ENCODE measurements around the gene TSPAN9. TPM values are rescaled to one million over a fixed set of nuclear protein-coding genes. Genes with fewer than 3 reads are reported as not detected.

Gene TSPAN9
- polyA plus RNA-seq, 2 of the 4 experiments (the other 2 are of a cell fraction) = 12.4 to 16.1 TPM

DNA sequence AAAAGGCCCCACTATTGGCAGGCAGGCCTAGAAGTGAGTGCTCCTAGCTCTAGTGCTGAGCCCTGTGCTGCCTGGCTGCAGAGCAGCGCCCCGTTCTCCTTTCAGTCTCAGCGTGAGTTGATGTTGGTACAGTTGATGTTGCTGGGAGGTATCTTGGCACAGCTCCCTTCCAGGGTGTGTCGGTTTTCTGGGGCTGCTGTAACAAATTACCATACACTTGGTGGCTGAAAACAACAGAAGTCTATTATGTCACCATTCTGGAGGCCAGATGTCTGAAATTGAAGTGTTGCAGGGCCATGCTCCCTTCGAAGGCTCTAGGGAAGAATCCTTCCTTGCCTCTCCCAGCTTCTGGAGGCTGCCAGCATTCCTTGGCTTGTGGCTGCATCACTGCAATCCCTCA is 151.4 kb downstream of the TSPAN9 start:
- Histone ChIP-seq H3K9me3 (no peaks in the 10 kb centered on the region), H3K27ac (no peak overlapping the region), H3K4me1 (no peaks in the 10 kb centered on the region), H3K4me2 (no peak overlapping the region), H3K4me3 (no peak overlapping the region)
- no peak for FAIRE-seq
- no peak for DNase-seq (ENCODE audit: low read depth in 1 of 2, low spot score in 1 of 2)
- 83% methylated on average over 5 of the region's 5 CpGs for WGBS (ENCODE audit: missing lambda C conversion rate)
- TF ChIP-seq KDM5A (IDR thresholded peaks at IDR 0.05) = no peak
- no peak for TF ChIP-seq FOXS1 (CRISPR knock-in tag; IDR thresholded peaks at IDR 0.05)
- TF ChIP-seq HES2 (IDR thresholded peaks at IDR 0.05) = no peak
- no peak for TF ChIP-seq NR3C1 (IDR thresholded peaks at IDR 0.05)
- no peak for TF ChIP-seq POLR2A (IDR thresholded peaks at IDR 0.05; ENCODE audit: low read length)
- no peak for TF ChIP-seq ZC3H11A (IDR thresholded peaks at IDR 0.05)
- no peak for TF ChIP-seq TFCP2L1 (CRISPR knock-in tag; IDR thresholded peaks at IDR 0.05)
- no peak for TF ChIP-seq HOXB5 (CRISPR knock-in tag; IDR thresholded peaks at IDR 0.05)
- no peak for TF ChIP-seq MAZ (IDR thresholded peaks at IDR 0.05; ENCODE audit: borderline replicate concordance, low read depth, low read length)
- no peak for TF ChIP-seq ELK1 (IDR thresholded peaks at IDR 0.05; ENCODE audit: low read depth, low read length)
- TF ChIP-seq PHF8 (IDR thresholded peaks at IDR 0.05; ENCODE audit: borderline replicate concordance, low read depth) = no peak
- TF ChIP-seq MAFK (IDR thresholded peaks at IDR 0.05; ENCODE audit: partially characterized antibody) = no peak
- TF ChIP-seq ZSCAN20 (CRISPR knock-in tag; IDR thresholded peaks at IDR 0.05) = no peak
- TF ChIP-seq, protein P1, sequence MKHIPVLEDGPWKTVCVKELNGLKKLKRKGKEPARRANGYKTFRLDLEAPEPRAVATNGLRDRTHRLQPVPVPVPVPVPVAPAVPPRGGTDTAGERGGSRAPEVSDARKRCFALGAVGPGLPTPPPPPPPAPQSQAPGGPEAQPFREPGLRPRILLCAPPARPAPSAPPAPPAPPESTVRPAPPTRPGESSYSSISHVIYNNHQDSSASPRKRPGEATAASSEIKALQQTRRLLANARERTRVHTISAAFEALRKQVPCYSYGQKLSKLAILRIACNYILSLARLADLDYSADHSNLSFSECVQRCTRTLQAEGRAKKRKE (CRISPR knock-in tag; IDR thresholded peaks at IDR 0.05; ENCODE audit: low read depth) = no peak
- TF ChIP-seq HDAC2 (IDR thresholded peaks at IDR 0.05) = no peak
- ChIA-PET CTCF (interaction anchor here (1.0 to 2.4 kb wide), 7 partner anchors 14 to 93 kb away, joined by 3 to 10 read pairs (median 4); no protein-coding TSS in a partner anchor), POLR2A (no interaction called here)
- ATAC-seq = no peak

DNA sequence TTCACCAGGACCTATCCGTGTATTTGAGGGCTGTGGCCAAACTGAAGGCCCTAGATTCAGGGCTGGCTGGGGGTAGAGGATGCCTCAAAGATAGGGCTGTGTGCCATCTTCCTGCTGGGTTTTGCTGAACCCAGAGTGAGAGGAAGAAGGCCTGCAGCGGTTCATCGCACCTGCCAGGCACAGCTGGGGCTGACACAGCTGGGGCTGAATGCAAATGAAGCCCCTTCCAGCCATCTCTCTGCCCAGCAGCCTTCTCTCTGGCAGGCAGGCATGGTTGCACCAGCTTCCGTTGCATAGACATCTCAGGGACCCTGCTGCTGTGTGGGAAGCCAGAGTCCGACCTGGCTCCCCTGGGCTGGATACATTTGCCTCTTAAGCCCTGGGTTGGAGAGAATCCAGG is 152.4 kb downstream of the TSPAN9 start:
- no peak overlapping the region for H3K4me3 ChIP-seq
- no peak overlapping the region for H3K27ac ChIP-seq
- H3K9me3 ChIP-seq = no peaks in the 10 kb centered on the region
- ATAC-seq (no peak), DNase-seq (ENCODE audit: low read depth in 1 of 2, low spot score in 1 of 2) (no peak), FAIRE-seq (no peak)
- no peak overlapping the region for H3K4me2 ChIP-seq
- ChIA-PET POLR2A (no interaction called here), CTCF (interaction anchor here (1.0 to 2.4 kb wide), 6 partner anchors 12 to 94 kb away, joined by 3 to 10 read pairs (median 4); no protein-coding TSS in a partner anchor)
- H3K4me1 ChIP-seq = no peaks in the 10 kb centered on the region
- WGBS (ENCODE audit: missing lambda C conversion rate) = 66% methylated on average over 5 of the region's 5 CpGs
- TF ChIP-seq, protein P2, sequence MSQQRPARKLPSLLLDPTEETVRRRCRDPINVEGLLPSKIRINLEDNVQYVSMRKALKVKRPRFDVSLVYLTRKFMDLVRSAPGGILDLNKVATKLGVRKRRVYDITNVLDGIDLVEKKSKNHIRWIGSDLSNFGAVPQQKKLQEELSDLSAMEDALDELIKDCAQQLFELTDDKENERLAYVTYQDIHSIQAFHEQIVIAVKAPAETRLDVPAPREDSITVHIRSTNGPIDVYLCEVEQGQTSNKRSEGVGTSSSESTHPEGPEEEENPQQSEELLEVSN (IDR thresholded peaks at IDR 0.05; ENCODE audit: borderline replicate concordance, low read depth) = no peak
- TF ChIP-seq CBX2 (IDR thresholded peaks at IDR 0.05; ENCODE audit: borderline replicate concordance, low read depth) (no peak), FOSB (CRISPR knock-in tag; IDR thresholded peaks at IDR 0.05) (no peak), HEYL (CRISPR knock-in tag; IDR thresholded peaks at IDR 0.05) (no peak), ZC3H11A (IDR thresholded peaks at IDR 0.05) (no peak), KDM1A (IDR thresholded peaks at IDR 0.05; ENCODE audit: low read depth) (no peak), ZNF302 (CRISPR knock-in tag; IDR thresholded peaks at IDR 0.05) (no peak), JUN (IDR thresholded peaks at IDR 0.05) (no peak), BHLHE40 (IDR thresholded peaks at IDR 0.05; ENCODE audit: low read depth, low read length) (no peak), EHF (CRISPR knock-in tag; IDR thresholded peaks at IDR 0.05) (no peak), EP300 (IDR thresholded peaks at IDR 0.05) (no peak), SMC3 (IDR thresholded peaks at IDR 0.05) (no peak)
- TF ChIP-seq, protein P3, sequence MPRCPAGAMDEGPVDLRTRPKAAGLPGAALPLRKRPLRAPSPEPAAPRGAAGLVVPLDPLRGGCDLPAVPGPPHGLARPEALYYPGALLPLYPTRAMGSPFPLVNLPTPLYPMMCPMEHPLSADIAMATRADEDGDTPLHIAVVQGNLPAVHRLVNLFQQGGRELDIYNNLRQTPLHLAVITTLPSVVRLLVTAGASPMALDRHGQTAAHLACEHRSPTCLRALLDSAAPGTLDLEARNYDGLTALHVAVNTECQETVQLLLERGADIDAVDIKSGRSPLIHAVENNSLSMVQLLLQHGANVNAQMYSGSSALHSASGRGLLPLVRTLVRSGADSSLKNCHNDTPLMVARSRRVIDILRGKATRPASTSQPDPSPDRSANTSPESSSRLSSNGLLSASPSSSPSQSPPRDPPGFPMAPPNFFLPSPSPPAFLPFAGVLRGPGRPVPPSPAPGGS (IDR thresholded peaks at IDR 0.05) = no peak
